GM23338 (cell line): ENCODE measurements around the gene OGDHL. TPM values are rescaled to one million over a fixed set of nuclear protein-coding genes. Genes with fewer than 3 reads are reported as not detected.

Experiments
- ATAC-seq: fragments of 200-7000 bp; cut with Tn5 transposase; 3 replicates; pipeline ENCODE4 v1.9.1; 2020
- DNase-seq: peaks from one replicate; pipeline ENCODE4 v3.0.0-alpha.2; 2015; ENCODE audit warnings: low spot score
- H2AFZ ChIP-seq: fragments of 200-600 bp; sonication (generic); 2 replicates; pipeline ENCODE4 v1.8.0; 2016; ENCODE audit warnings: antibody characterized with exemption, mild to moderate bottlenecking, moderate library complexity
- H3F3A ChIP-seq: fragments of 200-600 bp; sonication (generic); replicated peaks from 2 replicates; pipeline ENCODE4 v1.8.0; 2017; ENCODE audit warnings: antibody characterized with exemption, mixed run types, low read depth
- H3K27ac ChIP-seq: fragments of 200-600 bp; sonication (generic); 2 replicates; pipeline ENCODE4 v1.6.1; 2016; ENCODE audit warnings: low read depth
- H3K27me3 ChIP-seq: fragments of 200-600 bp; sonication (generic); 2 replicates; pipeline ENCODE4 v1.8.0; 2016; ENCODE audit warnings: mild to moderate bottlenecking, mixed run types, moderate library complexity; ENCODE audit not compliant: insufficient read depth
- H3K36me3 ChIP-seq: fragments of 200-600 bp; sonication (generic); 2 replicates; pipeline ENCODE4 v1.8.0; 2016; ENCODE audit warnings: mild to moderate bottlenecking; ENCODE audit not compliant: insufficient read depth
- H3K4me1 ChIP-seq: fragments of 200-600 bp; sonication (generic); 2 replicates; pipeline ENCODE4 v1.8.0; 2016; ENCODE audit warnings: mild to moderate bottlenecking, moderate library complexity; ENCODE audit not compliant: insufficient read depth
- H3K4me2 ChIP-seq: fragments of 200-600 bp; sonication (generic); 2 replicates; pipeline ENCODE4 v1.7.1; 2017; ENCODE audit warnings: mixed run types
- H3K4me3 ChIP-seq: fragments of 200-600 bp; sonication (generic); 2 replicates; pipeline ENCODE4 v1.6.1; 2016; ENCODE audit warnings: mixed run types
- H3K79me2 ChIP-seq: fragments of 200-600 bp; sonication (generic); replicated peaks from 2 replicates; pipeline ENCODE4 v1.8.0; 2017; ENCODE audit warnings: mild to moderate bottlenecking; ENCODE audit not compliant: insufficient read depth
- H3K9me2 ChIP-seq: fragments of 200-600 bp; sonication (generic); 2 replicates; pipeline ENCODE4 v1.8.0; 2017; ENCODE audit not compliant: insufficient read depth
- H4K20me1 ChIP-seq: fragments of 200-600 bp; sonication (generic); replicated peaks from 2 replicates; pipeline ENCODE4 v1.8.0; 2017; ENCODE audit warnings: mild to moderate bottlenecking; ENCODE audit not compliant: insufficient read depth
- H3K27ac Mint-ChIP-seq: 2 replicates; pipeline ENCODE4 v1.8.0; 2020; ENCODE audit warnings: inconsistent platforms, mild to moderate bottlenecking, moderate library complexity, mixed read lengths
- H3K27me3 Mint-ChIP-seq: 3 replicates; pipeline ENCODE4 v1.8.0; 2022; ENCODE audit warnings: low read depth, mild to moderate bottlenecking, moderate library complexity, mixed read lengths, inconsistent platforms; ENCODE audit not compliant: insufficient read depth, poor library complexity
- H3K36me3 Mint-ChIP-seq: 3 replicates; pipeline ENCODE4 v1.8.0; 2021; ENCODE audit warnings: low read depth, mild to moderate bottlenecking, inconsistent platforms, moderate library complexity, mixed read lengths
- H3K4me1 Mint-ChIP-seq: 3 replicates; pipeline ENCODE4 v1.8.0; 2020; ENCODE audit warnings: mild to moderate bottlenecking, inconsistent platforms, mixed read lengths
- H3K4me3 Mint-ChIP-seq: 3 replicates; pipeline ENCODE4 v1.8.0; 2021; ENCODE audit warnings: moderate library complexity, mild to moderate bottlenecking, inconsistent platforms, mixed read lengths
- H3K9me3 Mint-ChIP-seq: 3 replicates; pipeline ENCODE4 v1.8.0; 2020; ENCODE audit warnings: moderate library complexity, mild to moderate bottlenecking, inconsistent platforms, mixed read lengths
- CREB1 ChIP-seq: fragments of 250-450 bp; sonication (Bioruptor Pico); IDR thresholded peaks from 2 replicates; pipeline ENCODE4 v1.5.0; 2020; ENCODE audit warnings: low read depth, mild to moderate bottlenecking, moderate library complexity
- EZH2 ChIP-seq: fragments of 200-600 bp; sonication (generic); IDR thresholded peaks from one replicate; pipeline ENCODE4 v1.8.0; 2017; ENCODE audit warnings: antibody characterized with exemption, mild to moderate bottlenecking, low read depth; ENCODE audit not compliant: unreplicated experiment
- EZH2phosphoT487 ChIP-seq: fragments of 200-600 bp; sonication (generic); IDR thresholded peaks from one replicate; pipeline ENCODE4 v1.8.1; 2018; ENCODE audit warnings: antibody characterized with exemption; ENCODE audit not compliant: unreplicated experiment
- JUNB ChIP-seq: IDR thresholded peaks from one replicate; pipeline ENCODE4 v1.6.1; 2016; ENCODE audit warnings: antibody characterized with exemption; ENCODE audit not compliant: unreplicated experiment
- NANOG ChIP-seq: IDR thresholded peaks from 2 replicates; pipeline ENCODE4 v1.6.1; 2016; ENCODE audit warnings: antibody characterized with exemption, borderline replicate concordance
- POLR2AphosphoS5 ChIP-seq: IDR thresholded peaks from 2 replicates; pipeline ENCODE4 v1.6.1; 2016; ENCODE audit warnings: antibody characterized with exemption, low read depth
- STAT1 ChIP-seq: IDR thresholded peaks from one replicate; pipeline ENCODE4 v1.6.1; 2016; ENCODE audit warnings: antibody characterized with exemption; ENCODE audit not compliant: unreplicated experiment
- ZNF114 ChIP-seq: fragments of 250-450 bp; sonication (Bioruptor Pico); IDR thresholded peaks from 2 replicates; pipeline ENCODE4 v1.5.0; 2020; ENCODE audit warnings: mild to moderate bottlenecking, moderate library complexity
- ZNF331 ChIP-seq: fragments of 250-450 bp; sonication (Bioruptor Pico); IDR thresholded peaks from 2 replicates; pipeline ENCODE4 v1.5.0; 2020; ENCODE audit warnings: low read depth, mild to moderate bottlenecking, moderate library complexity
- polyA plus RNA-seq: library from polyadenylated mRNA; unstranded; fragments of >200 nt; fragmentation: Nextera tagmentation; extraction: Ambion mirVana; gene quantifications from 2 replicates; pipeline ENCODE4 v1.2.1, GENCODE V29; 2016
- total RNA-seq: library from RNA; depleted of rRNA; stranded (reverse); fragments of >200 nt; shearing (Covaris generic); gene quantifications from 2 replicates; pipeline ENCODE4 v1.2.3, GENCODE V29; 2014
- TF ChIP-seq, protein P1 (sequence below): IDR thresholded peaks from one replicate; pipeline ENCODE4 v1.6.1; 2018; ENCODE audit warnings: antibody characterized with exemption; ENCODE audit not compliant: unreplicated experiment
- TF ChIP-seq, protein P2 (sequence below), 2 experiments: fragments of 200-600 bp in 1 of 2; sonication (generic) in 1 of 2; conservative IDR thresholded peaks; 2 replicates each; pipeline versions ENCODE4 v1.5.1 to v1.6.1; 2016 to 2017; ENCODE audit warnings: antibody characterized with exemption in 2 of 2, low read depth in 2 of 2, mild to moderate bottlenecking in 2 of 2, moderate library complexity in 1 of 2
- TF ChIP-seq, protein P3 (sequence below): fragments of 250-450 bp; sonication (Bioruptor Pico); IDR thresholded peaks from 2 replicates; pipeline ENCODE4 v1.5.0; 2020; ENCODE audit warnings: mild to moderate bottlenecking, moderate library complexity
- TF ChIP-seq, protein P4 (sequence below): IDR thresholded peaks from 2 replicates; pipeline ENCODE4 v1.6.1; 2016; ENCODE audit warnings: antibody characterized with exemption

OGDHL gene
- total and polyA plus RNA-seq, 2 experiments from 2014 or later, result 8.3 to 15.5 TPM

DNA sequence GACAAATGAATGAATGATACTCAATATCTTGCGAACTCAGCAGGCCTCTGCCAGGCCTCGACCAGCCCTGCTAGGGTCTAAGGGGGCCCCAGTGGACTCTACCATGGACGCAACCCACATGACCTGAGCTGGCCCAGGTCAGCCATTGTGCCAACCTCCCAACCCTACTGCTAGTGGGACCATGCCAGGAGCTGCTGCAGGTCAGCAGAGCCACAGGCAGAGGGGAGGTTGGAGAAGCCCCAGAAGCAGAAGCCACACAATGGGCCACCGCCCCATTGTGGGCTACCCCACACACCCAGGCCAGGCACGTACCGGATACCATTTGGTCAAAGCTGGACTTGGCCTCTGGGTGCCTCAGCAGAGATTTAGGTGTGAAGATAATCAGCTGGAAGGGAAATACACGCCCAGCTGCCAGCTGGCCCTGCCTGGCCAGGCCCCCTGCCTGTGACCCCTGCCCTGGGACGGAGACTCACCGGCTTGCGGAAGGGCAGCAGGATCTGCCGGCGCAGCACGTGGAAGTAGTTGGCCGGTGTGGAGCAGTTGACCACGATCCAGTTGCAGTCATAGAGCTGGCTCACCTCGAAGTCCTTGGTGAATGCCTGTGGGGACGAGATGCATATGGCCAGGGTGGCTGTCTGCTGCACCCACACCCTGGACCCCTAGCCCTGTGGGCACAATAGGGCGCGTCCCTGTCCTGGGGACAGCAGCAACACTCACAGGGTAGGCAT is 24.5 kb downstream of the OGDHL start:
- no peaks in the 10 kb centered on the region; the same call in 2 of the 3 replicates for H3K4me1 Mint-ChIP-seq
- H3K36me3 Mint-ChIP-seq, result peaks cover 8% of the 10 kb centered on the region
- H3K79me2 ChIP-seq, result no peaks in the 10 kb centered on the region
- H3F3A ChIP-seq, result no peaks in the 10 kb centered on the region
- H3K4me3 ChIP-seq, result no peak overlapping the region
- H3K9me3 Mint-ChIP-seq, result no peaks in the 10 kb centered on the region; the same call in 2 of the 3 replicates
- H3K4me1 ChIP-seq, result no peaks in the 10 kb centered on the region
- H3K27ac Mint-ChIP-seq, result no peak overlapping the region
- H3K4me2 ChIP-seq, result no peak overlapping the region
- no peaks in the 10 kb centered on the region for H3K27me3 ChIP-seq
- no peaks in the 10 kb centered on the region for H3K36me3 ChIP-seq
- H3K27me3 Mint-ChIP-seq, result peaks cover 10% of the 10 kb centered on the region
- no peak overlapping the region for H2AFZ ChIP-seq
- no peak for DNase-seq
- H3K4me3 Mint-ChIP-seq, result no peak overlapping the region
- TF ChIP-seq JUNB (no peak), EZH2phosphoT487 (no peak), NANOG (no peak), ZNF331 (CRISPR knock-in tag) (no peak), POLR2AphosphoS5 (no peak), STAT1 (no peak), ZNF114 (CRISPR knock-in tag) (no peak), CREB1 (CRISPR knock-in tag) (no peak), EZH2 (no peak)
- TF ChIP-seq, protein P1, sequence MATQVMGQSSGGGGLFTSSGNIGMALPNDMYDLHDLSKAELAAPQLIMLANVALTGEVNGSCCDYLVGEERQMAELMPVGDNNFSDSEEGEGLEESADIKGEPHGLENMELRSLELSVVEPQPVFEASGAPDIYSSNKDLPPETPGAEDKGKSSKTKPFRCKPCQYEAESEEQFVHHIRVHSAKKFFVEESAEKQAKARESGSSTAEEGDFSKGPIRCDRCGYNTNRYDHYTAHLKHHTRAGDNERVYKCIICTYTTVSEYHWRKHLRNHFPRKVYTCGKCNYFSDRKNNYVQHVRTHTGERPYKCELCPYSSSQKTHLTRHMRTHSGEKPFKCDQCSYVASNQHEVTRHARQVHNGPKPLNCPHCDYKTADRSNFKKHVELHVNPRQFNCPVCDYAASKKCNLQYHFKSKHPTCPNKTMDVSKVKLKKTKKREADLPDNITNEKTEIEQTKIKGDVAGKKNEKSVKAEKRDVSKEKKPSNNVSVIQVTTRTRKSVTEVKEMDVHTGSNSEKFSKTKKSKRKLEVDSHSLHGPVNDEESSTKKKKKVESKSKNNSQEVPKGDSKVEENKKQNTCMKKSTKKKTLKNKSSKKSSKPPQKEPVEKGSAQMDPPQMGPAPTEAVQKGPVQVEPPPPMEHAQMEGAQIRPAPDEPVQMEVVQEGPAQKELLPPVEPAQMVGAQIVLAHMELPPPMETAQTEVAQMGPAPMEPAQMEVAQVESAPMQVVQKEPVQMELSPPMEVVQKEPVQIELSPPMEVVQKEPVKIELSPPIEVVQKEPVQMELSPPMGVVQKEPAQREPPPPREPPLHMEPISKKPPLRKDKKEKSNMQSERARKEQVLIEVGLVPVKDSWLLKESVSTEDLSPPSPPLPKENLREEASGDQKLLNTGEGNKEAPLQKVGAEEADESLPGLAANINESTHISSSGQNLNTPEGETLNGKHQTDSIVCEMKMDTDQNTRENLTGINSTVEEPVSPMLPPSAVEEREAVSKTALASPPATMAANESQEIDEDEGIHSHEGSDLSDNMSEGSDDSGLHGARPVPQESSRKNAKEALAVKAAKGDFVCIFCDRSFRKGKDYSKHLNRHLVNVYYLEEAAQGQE, result no peak
- TF ChIP-seq, protein P2, sequence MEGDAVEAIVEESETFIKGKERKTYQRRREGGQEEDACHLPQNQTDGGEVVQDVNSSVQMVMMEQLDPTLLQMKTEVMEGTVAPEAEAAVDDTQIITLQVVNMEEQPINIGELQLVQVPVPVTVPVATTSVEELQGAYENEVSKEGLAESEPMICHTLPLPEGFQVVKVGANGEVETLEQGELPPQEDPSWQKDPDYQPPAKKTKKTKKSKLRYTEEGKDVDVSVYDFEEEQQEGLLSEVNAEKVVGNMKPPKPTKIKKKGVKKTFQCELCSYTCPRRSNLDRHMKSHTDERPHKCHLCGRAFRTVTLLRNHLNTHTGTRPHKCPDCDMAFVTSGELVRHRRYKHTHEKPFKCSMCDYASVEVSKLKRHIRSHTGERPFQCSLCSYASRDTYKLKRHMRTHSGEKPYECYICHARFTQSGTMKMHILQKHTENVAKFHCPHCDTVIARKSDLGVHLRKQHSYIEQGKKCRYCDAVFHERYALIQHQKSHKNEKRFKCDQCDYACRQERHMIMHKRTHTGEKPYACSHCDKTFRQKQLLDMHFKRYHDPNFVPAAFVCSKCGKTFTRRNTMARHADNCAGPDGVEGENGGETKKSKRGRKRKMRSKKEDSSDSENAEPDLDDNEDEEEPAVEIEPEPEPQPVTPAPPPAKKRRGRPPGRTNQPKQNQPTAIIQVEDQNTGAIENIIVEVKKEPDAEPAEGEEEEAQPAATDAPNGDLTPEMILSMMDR (conservative IDR thresholded peaks at IDR 0.05; ENCODE audit: low read depth in 2 of 2), result no peak
- TF ChIP-seq, protein P3, sequence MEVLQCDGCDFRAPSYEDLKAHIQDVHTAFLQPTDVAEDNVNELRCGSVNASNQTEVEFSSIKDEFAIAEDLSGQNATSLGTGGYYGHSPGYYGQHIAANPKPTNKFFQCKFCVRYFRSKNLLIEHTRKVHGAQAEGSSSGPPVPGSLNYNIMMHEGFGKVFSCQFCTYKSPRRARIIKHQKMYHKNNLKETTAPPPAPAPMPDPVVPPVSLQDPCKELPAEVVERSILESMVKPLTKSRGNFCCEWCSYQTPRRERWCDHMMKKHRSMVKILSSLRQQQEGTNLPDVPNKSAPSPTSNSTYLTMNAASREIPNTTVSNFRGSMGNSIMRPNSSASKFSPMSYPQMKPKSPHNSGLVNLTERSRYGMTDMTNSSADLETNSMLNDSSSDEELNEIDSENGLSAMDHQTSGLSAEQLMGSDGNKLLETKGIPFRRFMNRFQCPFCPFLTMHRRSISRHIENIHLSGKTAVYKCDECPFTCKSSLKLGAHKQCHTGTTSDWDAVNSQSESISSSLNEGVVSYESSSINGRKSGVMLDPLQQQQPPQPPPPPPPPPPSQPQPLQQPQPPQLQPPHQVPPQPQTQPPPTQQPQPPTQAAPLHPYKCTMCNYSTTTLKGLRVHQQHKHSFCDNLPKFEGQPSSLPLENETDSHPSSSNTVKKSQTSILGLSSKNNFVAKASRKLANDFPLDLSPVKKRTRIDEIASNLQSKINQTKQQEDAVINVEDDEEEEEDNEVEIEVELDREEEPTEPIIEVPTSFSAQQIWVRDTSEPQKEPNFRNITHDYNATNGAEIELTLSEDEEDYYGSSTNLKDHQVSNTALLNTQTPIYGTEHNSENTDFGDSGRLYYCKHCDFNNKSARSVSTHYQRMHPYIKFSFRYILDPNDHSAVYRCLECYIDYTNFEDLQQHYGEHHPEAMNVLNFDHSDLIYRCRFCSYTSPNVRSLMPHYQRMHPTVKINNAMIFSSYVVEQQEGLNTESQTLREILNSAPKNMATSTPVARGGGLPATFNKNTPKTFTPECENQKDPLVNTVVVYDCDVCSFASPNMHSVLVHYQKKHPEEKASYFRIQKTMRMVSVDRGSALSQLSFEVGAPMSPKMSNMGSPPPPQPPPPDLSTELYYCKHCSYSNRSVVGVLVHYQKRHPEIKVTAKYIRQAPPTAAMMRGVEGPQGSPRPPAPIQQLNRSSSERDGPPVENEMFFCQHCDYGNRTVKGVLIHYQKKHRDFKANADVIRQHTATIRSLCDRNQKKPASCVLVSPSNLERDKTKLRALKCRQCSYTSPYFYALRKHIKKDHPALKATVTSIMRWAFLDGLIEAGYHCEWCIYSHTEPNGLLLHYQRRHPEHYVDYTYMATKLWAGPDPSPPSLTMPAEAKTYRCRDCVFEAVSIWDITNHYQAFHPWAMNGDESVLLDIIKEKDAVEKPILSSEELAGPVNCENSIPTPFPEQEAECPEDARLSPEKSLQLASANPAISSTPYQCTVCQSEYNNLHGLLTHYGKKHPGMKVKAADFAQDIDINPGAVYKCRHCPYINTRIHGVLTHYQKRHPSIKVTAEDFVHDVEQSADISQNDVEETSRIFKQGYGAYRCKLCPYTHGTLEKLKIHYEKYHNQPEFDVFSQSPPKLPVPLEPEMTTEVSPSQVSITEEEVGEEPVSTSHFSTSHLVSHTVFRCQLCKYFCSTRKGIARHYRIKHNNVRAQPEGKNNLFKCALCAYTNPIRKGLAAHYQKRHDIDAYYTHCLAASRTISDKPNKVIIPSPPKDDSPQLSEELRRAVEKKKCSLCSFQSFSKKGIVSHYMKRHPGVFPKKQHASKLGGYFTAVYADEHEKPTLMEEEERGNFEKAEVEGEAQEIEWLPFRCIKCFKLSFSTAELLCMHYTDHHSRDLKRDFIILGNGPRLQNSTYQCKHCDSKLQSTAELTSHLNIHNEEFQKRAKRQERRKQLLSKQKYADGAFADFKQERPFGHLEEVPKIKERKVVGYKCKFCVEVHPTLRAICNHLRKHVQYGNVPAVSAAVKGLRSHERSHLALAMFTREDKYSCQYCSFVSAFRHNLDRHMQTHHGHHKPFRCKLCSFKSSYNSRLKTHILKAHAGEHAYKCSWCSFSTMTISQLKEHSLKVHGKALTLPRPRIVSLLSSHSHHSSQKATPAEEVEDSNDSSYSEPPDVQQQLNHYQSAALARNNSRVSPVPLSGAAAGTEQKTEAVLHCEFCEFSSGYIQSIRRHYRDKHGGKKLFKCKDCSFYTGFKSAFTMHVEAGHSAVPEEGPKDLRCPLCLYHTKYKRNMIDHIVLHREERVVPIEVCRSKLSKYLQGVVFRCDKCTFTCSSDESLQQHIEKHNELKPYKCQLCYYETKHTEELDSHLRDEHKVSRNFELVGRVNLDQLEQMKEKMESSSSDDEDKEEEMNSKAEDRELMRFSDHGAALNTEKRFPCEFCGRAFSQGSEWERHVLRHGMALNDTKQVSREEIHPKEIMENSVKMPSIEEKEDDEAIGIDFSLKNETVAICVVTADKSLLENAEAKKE (CRISPR knock-in tag), result no peak
- TF ChIP-seq, protein P4, sequence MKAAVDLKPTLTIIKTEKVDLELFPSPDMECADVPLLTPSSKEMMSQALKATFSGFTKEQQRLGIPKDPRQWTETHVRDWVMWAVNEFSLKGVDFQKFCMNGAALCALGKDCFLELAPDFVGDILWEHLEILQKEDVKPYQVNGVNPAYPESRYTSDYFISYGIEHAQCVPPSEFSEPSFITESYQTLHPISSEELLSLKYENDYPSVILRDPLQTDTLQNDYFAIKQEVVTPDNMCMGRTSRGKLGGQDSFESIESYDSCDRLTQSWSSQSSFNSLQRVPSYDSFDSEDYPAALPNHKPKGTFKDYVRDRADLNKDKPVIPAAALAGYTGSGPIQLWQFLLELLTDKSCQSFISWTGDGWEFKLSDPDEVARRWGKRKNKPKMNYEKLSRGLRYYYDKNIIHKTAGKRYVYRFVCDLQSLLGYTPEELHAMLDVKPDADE, result no peak
- no peak overlapping the region for H3K27ac ChIP-seq
- H3K9me2 ChIP-seq, result no peaks in the 10 kb centered on the region
- no peaks in the 10 kb centered on the region for H4K20me1 ChIP-seq
- ATAC-seq, result no peak
